Ecto neural progenitor cell (in vitro differentiated cells): Measurements from ENCODE around the gene TEF.

Source experiments
- DNase-seq: peaks from one replicate; pipeline ENCODE4 v3.0.0-alpha.2; 2018; ENCODE audit warnings: low spot score

TEF gene

DNA sequence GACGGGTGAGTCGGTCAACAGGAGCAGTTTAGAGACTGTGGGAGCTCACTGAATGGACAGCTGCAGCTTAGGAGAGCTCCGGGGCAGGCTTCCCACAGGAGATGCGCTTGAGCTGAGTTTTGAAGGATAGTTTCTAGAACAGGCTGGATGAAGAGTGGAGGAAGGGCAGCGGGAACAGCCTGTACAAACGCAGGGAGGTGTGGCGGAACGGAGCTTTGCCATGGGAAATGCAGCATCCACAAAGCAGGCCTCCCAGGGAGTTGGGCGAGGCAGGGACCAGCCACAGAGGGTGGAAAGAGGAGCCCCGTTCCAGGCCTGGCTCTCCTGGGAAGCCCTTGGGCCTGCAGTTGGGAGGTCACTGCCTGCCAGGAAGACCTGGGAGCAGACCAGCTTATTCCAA lies 26.8 kb upstream of the TEF start:
- no peak for DNase-seq

DNA sequence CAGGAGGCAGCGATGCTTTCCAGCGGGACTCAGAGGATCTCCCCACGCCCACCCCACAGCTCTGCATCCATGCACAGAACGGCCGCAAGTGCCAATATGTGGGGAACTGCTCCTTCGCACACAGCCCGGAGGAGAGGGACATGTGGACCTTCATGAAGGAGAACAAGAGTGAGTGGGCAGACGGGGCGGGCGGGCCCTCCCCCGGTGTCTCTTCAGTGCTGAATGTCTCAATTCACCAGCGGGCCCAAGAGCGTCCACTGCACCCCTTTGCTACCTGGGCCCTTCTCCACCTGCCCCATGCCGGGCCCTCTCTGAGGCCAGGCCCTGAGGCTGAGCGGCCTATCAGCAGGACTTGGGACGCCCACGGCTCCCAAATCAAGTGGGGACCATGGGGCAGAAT lies 25.8 kb upstream of the TEF start:
- no peak for DNase-seq

DNA sequence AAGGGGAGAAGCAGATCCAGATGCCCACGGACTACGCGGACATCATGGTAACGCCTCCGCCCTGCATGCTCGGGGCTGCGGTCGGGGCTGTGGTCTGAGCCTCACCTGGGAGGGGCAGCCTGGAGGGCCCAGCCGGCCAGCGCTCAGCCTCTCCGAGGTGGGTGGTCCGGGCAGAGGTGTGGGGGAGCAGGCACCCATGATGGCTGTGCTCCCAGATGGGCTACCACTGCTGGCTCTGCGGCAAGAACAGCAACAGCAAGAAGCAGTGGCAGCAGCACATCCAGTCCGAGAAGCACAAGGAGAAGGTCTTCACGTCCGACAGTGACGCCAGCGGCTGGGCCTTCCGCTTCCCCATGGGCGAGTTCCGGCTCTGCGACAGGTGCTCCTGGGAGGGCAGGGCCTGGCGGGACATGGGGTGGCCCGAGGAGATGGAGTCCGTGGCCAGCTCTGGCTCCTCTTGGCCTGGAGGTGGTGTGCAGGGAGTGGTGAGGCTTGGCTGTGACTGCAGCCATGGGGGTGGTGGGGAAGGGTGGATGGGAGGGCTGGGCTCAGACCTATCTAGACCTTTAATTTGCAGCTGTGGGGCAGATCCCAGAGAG lies 25.2 kb upstream of the TEF start:
- no peak for DNase-seq

DNA sequence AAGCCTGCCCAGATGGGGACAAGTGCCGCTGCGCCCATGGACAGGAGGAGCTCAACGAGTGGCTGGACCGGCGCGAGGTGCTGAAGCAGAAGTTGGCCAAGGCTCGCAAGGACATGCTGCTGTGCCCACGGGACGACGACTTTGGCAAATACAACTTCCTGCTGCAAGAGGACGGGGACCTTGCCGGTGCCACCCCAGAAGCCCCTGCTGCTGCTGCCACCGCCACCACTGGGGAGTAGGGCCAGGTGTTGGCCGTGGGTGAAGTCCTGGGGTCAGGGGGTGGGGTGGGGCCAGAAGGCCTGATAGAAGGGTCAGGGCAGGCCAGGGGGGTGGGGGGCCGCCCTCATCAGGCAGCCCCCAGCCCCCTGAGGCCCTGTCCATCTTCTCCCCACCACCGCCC lies 24.6 kb upstream of the TEF start:
- no peak for DNase-seq

DNA sequence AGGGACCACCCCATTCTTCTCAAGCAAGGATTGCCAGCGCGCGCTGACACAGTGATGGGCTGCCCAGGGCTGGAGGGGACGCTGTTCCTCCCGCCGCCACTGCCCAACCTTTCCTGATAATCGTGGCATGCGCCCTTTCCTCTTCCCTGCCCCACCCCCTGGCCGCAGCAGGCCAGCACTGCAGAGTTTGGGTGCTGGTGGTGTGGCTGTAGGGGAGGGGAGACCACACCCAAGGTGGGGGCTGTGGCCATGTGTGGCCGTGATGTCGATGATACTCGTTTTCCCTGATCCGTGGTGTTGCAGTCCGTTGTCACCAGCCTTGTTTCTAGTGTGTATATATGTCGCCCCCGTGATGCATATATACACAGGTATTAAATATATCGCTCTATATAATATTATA lies 22.8 kb upstream of the TEF start:
- no peak for DNase-seq

DNA sequence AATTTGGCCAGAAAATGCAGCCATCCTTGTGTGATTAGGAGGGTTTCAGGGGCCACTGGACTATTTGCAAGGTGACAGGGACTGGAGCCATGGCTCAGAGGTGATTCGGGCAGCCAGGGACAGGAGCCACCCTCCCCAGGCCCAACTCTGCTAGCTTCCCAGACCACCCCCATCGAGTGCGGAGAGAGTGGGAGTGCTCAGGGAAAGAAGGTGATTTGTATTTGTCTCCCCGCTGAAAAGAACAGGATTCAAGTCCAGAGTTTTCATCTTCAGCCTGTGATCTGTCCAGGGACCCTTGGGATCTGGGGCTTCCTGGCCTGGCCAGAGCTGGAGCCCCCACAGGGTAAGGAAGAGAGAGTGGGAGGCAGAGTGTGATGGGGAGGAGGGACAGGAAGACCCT lies 22.4 kb upstream of the TEF start:
- DNase-seq, result no peak

DNA sequence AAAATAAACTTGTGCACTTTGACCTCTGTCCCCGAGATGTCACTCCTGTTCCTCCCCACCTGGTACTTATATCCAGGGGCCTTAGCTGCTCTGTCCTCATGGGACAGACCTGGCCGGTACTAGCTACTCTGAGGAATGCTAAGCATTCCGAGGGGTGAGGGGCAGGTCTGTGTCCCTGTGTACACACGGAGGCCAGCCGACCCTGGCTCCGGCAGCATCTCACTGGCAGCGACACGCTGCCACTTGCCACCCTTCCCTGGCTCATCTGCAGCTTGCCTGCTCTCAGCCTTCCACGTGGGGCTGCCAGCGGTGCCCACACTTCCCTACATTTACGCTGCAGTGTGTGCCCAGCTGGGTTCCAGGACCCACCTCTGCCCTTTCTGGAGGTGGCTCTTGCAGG lies 21.6 kb upstream of the TEF start:
- no peak for DNase-seq

DNA sequence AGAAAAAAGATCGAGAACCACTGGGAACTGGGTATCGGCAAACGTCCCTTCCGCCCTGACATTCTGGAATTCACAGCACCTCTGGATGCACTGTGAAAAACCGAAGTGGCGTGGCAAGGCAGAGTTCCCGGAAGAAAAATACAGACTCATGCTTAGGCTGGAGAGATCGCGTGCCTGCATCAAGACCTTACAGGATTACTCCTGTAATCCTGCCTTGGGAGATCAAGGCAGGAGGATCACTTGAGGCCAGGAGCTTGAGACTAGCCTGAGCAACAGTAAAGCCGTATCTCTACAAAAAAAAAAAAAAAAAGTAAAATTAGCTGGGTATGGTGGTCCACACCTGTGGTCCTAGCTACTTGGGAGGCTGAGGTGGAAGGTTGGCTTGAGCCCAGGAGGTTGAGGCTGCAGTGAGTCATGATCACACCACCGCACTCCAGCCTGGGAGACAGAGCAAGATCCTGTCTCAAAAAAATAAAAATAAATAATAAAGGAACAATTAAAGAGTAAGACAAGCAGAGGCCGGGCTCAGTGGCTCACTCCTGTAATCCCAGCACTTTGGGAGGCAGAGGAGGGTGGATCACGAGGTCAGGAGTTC lies 19.9 kb upstream of the TEF start:
- no peak for DNase-seq

DNA sequence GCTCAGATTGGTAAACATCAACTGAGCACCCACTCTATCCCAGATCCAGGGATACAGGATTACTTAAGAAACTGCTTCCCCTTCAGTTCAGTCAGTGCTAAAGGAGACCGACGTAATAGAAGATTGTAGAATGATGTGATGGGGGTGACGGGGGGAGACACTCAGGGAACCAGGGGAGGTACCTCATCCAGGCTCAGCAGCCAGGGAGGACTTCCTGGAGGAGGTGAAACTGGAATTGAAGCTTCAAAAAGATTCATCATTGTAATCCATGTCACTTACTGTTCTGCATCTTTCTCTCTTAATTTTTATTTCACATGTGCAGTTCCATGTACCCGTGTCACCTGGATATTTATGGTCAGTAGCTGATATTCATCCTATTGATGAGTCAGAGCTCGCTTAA lies 19.1 kb upstream of the TEF start:
- DNase-seq, result no peak

DNA sequence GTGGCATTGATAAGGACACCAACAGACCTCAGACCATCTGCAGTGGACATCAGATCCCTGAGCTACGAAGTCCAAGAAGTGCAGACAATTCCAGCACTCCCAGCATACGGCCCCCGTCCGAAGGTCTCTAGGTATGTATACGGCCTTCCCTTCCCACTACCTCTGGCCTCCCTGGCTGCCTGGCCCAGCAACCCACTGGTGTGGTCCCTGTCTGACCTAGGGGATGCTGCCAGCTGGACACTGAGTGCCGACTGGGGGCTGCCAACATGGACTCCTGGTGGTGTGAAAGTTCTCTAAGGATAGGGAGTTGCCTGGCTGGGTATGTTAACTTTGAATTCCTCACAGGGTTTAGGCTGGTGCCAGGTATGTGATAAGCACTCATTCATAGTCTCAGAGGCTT lies 17.5 kb upstream of the TEF start:
- no peak for DNase-seq

DNA sequence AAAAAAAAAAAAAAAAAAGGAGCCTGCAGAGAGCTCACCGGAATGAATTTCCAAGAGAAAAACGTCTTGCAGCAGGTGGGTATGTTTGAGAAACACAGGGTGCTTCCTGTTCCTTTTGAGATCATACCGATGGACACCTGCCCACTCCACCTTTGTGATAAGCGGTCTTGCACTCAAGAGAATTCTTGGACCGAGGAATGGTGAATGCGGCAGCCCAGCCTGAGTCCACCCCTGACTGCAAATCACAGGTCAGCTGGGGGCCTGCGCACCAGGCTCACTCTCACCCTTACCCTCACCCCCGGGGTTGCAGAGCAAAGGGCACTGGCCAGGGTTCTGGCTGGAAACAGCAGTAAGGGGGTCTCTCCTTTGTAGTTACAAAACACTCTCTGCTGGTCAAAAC lies 16.8 kb upstream of the TEF start:
- no peak for DNase-seq

DNA sequence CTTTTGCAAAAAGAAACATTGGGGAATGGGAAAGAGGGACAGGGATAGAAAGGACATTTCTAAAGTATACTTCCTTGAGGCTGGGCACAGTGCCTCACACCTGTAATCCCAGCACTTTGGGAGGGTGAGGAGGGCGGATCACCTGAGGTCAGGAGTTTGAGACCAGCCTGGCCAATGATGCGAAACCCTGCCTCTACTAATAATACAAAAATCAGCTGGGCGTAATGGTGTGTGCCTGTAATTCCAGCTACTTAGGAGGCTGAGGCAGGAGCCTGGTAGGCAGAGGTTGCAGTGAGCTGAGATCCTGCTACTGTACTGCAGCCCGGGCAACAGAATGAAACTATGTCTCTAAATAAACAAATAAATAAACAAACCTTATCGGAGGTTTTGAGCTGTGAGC lies 16.3 kb upstream of the TEF start:
- no peak for DNase-seq

DNA sequence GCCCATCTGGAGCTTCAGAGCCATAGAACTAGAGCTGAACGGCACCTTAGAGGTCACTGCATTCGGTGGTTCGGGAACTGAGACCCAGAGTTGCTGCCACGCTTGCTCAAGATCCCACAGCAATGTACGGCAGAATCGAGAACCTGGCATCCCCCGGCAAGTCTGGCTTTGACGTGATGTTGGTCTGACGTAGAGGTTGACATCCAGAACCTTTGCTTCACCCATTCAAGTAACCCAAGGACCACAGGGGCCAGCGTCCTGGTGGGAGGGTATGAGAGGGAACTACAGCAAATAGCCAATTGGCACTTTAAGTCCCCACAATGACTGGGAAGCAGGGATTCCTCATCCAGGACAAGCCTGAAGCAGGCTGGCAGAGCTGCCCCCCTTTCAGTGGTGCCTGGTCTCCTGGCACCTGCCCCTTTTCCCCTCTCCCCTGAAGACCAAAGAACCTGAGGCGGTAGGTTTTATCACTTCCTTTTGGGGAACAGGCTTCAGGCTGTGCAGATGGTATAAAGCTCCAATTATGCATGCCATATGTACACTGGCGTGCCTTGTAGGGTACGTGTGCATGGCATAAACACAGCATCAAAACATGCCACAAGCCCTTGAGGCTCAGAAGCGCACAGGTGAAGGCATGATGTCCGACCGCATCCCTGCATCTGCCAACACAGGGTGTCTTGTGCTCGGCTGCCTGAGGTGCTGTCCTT lies 15.3 kb upstream of the TEF start:
- DNase-seq, result no peak

DNA sequence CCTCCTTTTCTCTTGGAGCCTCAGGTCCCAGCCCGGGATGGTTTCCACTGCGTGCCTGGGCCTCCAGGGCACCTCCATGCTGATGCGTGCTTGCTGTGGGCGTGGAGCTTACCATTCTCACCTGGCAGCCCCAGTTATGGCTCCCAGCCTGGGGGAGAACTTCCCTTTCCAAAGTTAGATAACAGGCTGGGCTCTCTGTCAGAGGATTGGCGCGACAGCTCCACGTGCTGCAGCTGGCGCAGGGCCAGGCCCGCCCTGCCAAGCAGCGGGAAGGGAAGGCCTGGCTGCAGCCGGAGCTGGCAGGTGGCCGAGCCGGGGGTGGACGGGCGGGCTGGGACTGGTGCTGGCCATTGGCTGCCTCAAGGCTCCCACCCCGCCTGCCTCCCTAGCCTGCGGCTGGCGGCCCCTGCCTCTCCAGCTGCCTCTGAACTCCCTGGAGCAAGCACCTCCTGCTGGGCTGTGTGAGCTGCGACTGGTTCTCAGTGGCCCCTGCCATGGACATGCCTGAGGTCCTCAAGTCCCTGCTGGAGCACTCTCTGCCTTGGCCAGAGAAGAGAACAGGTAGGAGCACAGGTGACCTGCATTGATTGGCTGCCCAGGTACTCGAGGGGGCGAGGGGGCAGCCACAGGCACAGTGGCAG lies 14.6 kb upstream of the TEF start:
- peak; percentile 73 for DNase-seq

DNA sequence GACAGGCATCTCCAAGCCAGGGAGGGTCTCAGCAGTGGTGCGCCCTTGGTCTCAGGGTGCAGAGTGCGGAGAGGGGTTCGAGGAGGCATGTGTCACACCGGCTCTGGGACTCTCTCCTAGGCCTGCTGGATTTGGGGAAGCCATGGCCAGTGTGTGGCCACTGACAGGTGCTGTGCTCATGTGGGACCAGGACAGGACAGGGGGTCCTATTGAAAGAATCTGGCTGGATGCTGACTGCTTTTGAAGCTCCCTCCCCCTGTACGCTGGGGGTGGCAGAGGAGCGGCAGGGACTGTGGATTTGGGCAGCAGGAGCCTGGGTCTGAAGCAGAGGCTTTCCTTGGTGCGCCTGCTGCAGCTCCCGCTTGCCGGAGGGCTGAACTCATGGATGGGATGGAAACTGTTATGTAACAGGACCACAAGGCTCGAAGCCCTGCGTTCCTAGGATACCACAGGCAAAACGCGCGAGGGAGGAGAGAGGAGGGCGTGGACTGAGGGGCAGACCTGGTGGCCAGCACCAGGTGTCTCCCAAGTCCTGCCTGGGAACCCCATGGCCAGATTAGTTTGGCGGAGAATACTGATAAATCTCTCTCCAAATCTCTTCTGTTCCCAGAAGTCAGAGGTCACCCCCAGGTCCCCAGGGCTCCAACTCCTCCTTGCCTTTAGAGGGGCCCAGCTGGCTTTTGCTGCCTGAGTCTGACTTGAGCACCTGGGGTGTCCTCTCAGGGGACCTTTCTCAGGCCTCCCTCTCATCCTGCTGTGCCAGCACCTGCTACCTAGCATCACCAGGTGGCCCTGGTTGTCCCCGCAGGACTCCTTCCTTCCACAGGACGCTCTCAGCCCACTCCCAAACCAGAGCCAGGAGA lies 13.8 kb upstream of the TEF start:
- DNase-seq, result no peak

DNA sequence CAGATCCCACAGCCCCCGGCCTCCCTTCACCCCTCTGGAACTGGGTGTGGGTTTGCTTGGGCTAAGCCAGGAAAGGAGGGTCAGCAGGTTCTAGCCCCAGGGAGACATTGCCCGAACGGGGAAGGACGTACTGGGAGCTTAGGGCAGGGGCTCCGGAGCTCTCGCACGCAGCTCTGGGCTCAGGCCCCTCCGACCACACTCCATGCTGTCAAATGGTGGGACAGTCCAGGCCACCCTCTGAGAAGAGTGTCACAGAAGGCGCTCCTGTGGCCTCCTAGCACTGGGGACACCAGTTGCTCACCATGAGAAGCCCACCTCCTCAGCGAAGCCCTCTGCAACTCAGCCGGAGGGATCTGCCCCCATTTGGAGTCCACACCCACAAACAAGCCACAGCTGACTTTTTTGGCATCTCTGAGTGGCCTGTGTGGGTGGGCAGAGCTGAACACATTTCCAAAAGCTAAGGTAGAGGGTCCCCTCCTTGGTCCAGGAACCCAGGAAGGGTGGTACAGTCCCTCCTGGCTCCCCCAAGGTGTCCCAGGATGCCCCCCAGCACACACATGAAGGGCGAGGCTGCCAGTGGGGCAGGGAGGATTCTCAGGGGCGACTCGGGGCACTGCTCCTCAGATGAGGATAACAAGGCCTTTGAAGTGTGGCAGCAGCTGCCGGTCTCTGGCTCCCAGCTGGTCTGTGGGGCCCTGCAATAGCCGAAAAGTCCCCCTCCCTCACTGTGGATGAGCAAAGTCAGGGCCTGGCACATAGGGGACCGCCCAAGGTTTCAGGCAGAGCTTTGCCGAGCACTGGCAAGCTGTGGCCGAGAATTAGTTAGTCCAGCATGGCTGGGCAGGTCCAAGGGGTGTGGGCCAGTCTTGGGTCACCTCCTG lies 13.0 kb upstream of the TEF start:
- no peak for DNase-seq

DNA sequence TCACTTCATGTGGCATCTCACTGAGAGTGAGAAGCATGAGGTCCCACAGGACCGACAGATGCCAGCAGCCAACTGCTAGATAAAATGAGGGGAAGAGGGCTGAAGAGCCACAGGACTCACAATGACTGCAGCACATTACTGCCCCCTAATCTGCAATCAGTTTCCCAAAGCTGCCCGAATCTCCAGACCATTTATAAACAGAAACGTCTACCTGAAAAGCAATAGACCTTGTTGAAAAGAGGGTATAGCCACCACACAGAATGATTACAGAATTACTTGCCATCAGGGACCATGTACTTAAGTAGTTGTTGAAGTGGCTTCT lies 12.4 kb upstream of the TEF start:
- no peak for DNase-seq

DNA sequence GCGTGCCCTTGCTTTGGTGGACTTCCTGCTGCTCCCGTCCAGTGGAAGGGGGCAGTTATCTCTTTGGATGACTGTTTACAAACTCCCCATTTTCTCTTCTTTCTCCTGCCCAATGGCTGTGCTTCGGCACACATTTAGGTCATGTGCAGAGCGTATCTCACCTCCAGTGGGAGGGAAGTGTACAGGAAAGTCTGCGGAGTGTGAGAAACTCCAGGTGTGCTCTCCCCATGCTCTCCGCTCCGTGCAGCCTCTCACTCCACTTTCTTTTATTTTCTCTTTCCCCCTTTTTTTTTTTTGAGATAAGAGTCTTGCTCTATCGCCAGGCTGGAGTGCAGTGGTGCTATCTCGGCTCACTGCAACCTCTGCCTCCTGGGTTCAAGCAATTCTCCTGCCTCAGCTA lies 11.9 kb upstream of the TEF start:
- DNase-seq, result no peak

DNA sequence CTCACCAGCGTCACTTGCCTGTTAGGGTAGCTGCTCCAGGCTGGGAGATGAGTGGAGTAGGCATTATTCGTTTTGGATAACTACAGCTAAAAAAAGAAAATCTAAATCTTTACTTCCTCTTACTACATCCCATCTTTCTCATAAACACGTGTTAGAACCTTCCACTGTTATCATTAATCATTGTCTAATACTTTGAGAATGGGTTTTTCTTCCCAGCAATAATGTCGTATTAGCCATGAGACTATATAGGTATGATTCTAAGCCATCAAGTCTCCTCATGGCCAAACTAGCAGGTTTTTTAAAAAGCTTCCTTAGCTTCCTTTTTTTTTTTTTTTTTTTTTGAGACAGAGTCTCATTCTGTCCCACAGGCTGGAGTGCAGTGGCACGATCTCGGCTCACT lies 3.9 kb upstream of the TEF start:
- no peak for DNase-seq

DNA sequence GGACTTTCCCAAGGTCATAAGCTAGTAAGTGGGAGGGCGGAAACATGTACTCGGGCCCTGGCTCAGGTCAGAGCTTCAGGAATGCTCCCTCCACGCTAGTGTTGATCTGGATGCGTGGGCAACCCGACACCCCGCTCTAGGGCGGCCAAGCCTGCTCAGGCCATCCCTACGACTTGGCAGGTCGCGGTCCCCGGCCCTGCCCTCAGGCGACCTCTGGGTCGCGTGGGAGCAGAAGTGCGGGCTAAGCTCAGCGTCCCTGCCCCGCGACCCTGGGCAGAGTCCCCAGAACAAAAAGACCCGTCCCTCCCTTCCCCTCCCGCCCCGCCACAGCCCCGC lies 781 bp upstream of the TEF start:
- DNase-seq, result no peak

DNA sequence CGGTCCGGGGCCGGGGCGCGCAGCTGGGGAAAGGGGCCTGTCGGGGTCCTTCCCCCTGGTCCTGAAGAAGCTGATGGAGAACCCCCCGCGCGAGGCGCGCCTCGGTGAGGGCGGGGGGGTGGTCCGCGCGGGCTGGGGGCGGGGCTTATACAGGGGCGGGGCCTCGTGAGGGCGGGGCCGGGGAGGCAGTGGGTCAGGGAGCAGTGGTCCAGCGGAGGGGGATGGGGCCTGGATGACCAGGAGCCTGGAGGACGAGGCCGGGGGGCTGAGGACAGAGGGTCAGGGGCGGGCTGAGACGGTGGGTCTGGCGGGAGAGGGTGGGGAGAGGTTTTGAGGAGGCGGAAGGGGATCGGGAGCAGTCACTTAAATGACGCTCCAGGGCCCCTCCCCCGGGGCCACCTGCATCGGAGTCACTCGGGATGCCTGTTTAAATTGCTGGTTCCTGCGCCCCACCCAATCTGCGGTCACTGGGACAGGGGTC lies 396 bp downstream of the TEF start:
- peak; percentile 93 for DNase-seq

DNA sequence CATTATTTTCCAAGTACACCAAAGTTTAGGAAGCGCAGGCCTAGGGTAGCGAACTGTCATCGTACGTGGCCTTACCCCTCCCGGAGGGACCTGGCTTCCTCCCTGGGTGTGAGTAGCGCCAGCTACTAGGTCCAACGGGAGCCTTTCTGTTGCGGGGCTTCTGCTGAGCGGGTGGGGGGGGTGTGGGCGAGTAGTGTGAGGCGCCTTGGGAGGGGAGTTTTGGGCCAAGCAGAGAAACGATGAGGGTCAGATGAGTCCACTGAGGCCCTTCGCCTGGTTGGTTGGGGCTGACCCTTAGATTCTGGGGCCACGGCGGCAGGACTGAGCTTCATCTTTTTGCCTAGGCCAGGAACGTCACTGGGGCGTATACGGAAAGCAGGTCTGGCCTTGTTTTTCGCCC lies 868 bp downstream of the TEF start:
- DNase-seq, result peak; percentile 56
